ES-I3 (cell line): ENCODE results near the gene NAB1.

Experiments
- H3K36me3 ChIP-seq: 2 replicates; pipeline ENCODE4 v1.6.1; 2013; ENCODE audit warnings: mild to moderate bottlenecking, low read length, control low read depth, moderate library complexity; ENCODE audit not compliant: insufficient read depth
- H3K4me1 ChIP-seq: 2 replicates; pipeline ENCODE4 v1.6.1; 2013; ENCODE audit warnings: mild to moderate bottlenecking, control low read depth, low read length; ENCODE audit not compliant: insufficient read depth
- H3K9ac ChIP-seq: 2 replicates; pipeline ENCODE4 v1.6.1; 2013; ENCODE audit warnings: low read depth, mild to moderate bottlenecking, low read length, moderate library complexity
- H3K9me3 ChIP-seq: 2 replicates; pipeline ENCODE4 v1.6.1; 2013; ENCODE audit warnings: mild to moderate bottlenecking, low read length, moderate library complexity; ENCODE audit not compliant: control insufficient read depth, insufficient read depth

Gene NAB1

DNA sequence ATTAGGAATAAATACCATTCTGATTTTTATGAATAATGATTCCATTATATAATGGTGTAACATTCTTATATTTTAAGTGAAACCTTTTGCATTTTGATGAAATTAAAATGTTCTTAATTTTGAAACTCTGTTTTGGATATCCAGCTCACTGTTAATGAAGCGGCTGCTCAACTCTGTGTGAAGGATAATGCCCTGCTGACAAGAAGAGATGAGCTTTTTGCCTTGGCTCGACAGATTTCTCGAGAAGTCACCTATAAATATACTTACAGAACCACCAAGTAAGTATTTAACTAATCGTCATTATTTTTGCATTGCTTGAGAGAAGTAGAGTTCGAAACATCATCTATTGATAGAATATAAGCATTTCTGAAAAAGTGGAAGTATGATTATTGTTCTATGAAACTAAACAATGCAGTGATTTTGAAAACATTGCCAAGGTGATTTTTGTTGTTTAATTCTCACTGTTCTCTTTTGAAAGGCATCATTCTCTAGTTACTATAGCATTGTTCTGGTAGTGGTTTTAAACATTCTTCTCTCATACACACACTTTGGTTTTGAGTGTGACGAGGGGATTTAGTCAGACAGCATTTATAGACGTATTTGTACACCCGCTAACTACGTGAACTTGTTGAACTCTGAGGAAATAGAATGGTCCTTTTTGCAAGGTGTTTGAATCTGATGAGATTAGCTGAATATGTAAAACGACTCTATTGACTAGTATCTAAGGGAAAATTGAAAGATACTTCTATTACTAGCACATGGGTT is 21.5 kb downstream of the NAB1 start:
- peaks cover 2% of the 10 kb centered on the region; the same call in 1 of the 2 replicates for H3K4me1 ChIP-seq
- no peaks in the 10 kb centered on the region for H3K36me3 ChIP-seq
- no peaks in the 10 kb centered on the region for H3K9me3 ChIP-seq
- no peak overlapping the region for H3K9ac ChIP-seq

DNA sequence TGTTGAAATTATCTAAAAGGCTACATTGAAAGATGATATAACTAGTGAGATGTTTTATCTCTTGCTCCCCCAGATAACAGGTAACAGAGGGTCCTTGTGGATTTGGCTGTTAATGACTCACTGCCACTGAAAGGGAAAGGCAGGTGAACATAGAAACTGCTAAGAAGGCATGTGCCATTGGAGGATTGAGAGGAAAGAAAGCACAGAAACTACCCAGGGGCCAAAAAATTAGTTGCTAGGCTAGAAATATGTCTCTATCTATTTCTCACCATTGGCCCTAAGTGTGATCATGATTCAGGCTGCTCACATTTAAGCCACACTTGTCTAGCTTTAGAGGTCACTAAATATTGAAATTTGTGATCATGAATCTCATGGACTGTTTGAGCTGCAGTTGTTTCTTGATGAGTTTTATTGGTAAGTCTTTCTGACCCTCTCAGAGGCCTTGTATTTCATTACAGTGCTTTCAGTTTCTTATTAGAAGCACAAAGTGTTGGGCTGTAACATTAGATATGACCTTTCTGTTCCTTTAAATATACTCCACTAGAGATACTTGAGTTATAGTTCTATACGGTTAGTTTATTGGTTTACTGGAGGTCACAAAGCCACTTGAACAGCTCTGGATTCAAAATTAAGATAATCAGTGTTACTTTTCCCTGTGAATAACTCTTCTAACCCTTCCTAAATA is 26.2 kb downstream of the NAB1 start:
- Histone ChIP-seq H3K9ac (no peak overlapping the region), H3K4me1 (peaks cover 34% of the 10 kb centered on the region), H3K9me3 (no peaks in the 10 kb centered on the region), H3K36me3 (no peaks in the 10 kb centered on the region)

DNA sequence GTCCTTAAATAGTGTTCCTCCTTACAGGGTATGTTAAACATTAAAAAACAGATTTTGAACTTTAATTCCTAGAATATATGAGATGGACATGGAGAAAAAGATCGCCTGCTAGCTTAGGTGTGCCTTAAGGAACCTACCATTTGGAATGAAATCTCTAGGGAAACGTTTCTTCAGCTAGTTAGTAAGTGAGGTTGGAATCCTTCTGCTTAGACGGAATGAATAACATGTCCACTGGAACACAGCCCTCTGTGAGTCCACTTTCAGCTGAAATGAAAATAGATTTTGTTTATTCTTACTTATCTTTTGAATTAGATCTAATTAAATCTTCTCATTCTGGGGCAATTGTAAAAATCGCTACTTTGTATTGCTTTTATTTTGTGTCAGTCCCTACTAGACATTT is 28.4 kb downstream of the NAB1 start:
- Histone ChIP-seq H3K9me3 (no peaks in the 10 kb centered on the region), H3K36me3 (no peaks in the 10 kb centered on the region), H3K4me1 (peaks cover 47% of the 10 kb centered on the region), H3K9ac (no peak overlapping the region)

DNA sequence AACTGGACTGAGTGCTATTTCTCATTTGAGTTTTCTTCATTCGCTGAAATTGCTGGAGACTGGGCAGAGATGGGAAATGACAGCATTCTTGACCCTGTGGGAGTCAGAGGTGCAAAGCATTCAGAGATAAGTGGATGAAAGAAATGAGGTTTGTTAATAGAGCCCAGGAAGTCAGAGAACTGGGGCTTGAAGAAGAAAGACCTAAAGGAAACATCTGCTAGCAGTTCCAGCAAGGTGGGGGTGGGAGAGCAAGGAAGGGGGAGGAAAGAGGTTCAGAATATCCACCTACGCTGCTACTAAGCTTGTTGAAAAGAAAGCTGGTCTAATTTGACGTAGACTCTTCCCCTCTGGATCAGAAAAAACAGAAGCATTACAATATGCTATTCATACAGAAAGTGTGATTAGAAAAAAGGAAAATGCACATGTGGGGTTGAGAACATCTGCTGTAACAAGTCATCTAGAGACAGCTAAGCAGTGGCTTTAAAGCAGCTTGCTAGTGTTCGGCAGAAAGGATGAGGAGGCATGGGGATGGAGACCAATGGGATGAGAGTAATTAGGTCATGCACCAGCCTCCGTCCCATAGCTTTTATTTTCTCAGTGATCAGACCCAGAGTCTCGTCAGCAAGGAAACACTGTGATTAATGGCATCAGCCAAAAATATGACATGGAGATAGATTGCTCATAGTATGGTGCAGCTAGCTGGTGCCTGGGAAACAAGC is 29.7 kb downstream of the NAB1 start:
- H3K9me3 ChIP-seq, result no peaks in the 10 kb centered on the region
- no peak overlapping the region for H3K9ac ChIP-seq
- H3K4me1 ChIP-seq, result peaks cover 50% of the 10 kb centered on the region
- no peaks in the 10 kb centered on the region for H3K36me3 ChIP-seq

DNA sequence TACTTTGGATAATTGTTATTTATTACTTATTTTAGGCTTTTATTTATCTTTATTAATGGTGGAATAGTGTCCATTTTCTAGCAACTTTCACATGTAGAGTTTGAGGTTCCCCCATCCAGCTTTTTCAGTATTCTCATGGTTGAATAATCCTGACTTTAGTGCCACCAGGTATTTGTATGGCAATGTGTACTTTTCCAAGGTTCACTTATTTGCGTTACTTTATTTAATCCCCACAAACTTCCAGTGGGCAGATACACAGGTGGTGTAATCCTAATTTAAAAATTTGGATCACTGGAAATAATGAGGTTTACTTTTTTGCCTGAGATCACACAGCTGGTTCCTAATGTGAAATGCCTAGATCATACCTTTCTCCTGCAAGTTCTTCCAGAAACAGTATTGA is 30.5 kb downstream of the NAB1 start:
- Histone ChIP-seq H3K9me3 (no peaks in the 10 kb centered on the region), H3K4me1 (peaks cover 50% of the 10 kb centered on the region), H3K9ac (no peak overlapping the region), H3K36me3 (no peaks in the 10 kb centered on the region)

DNA sequence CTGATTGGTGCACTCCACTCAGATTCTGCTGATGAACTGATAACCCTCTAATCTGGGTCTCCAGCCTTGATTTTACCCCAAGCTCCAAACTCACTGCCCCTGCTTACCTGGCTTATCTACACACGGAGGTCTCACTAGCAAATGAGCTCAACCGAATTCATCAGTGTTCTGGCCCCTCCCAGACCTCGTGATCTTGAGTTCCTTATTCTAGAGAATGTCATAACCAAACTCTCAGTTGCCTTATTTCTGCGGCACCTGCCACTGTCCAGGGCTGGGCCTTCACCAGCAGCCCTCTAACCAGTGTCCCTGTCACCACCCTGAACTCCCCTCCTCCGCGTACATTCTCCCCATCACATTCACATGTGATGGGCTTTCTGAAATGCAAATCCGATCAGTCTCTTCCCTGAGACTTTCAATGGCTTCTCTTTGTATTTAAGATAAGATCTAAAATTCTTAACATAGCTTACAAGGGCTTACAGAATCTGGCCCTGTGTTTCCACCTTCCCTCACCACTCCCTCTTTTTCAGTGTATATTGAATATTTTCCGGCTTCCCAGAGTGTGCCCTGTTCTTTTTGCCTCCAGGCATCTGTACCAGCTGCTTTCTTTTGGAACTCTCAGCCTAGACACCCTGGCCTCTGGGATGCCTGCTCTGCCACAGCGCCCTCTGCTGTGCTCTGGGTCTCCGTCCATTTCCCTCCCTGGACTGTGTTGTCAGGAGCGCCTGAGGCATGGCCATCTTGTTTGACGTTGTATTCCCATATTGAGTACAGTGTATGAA is 31.1 kb downstream of the NAB1 start:
- Histone ChIP-seq H3K9me3 (no peaks in the 10 kb centered on the region), H3K36me3 (no peaks in the 10 kb centered on the region), H3K9ac (peak overlapping the region; percentile 17; the same call in 1 of the 2 replicates), H3K4me1 (peaks cover 52% of the 10 kb centered on the region)

DNA sequence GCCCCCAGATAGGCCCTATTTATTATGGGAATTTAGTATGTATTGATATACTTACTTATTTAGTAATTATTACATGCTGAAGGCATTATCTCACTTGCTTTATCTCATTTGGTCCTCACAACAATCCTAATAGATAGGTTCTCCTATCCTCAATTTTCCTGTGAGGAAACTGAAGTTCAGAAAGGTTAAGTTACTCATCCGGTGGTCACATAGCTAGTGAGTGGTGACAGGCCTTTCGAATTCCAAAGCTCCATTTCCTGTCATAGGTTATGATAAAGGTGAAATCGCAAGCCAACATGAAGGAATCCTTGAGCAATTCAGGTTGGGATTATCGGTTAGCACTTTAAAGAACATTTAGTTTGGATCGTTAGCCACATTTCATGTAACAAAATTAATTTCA is 33.3 kb downstream of the NAB1 start:
- peaks cover 46% of the 10 kb centered on the region for H3K4me1 ChIP-seq
- no peaks in the 10 kb centered on the region for H3K36me3 ChIP-seq
- H3K9ac ChIP-seq, result no peak overlapping the region
- no peaks in the 10 kb centered on the region for H3K9me3 ChIP-seq

DNA sequence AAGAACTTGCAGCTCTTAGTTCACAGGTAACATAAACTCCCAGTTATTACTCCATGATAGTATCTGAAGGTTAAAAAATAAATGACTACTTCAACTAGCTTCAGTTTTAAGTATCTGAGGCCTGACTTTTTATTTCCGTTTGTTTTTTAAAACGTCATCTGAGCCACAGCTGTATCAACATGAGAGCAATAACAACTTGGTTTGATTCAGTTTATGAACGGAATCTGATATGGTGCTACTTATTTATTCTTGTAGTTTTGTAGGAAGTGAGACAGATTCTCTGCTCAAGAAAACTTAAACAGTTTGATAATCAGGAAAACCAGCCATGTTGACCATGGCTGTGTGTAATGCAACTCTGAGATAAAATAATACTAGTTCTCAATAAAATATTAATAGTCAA is 34.9 kb downstream of the NAB1 start:
- Histone ChIP-seq H3K4me1 (peaks cover 35% of the 10 kb centered on the region), H3K36me3 (no peaks in the 10 kb centered on the region), H3K9ac (no peak overlapping the region), H3K9me3 (no peaks in the 10 kb centered on the region)

DNA sequence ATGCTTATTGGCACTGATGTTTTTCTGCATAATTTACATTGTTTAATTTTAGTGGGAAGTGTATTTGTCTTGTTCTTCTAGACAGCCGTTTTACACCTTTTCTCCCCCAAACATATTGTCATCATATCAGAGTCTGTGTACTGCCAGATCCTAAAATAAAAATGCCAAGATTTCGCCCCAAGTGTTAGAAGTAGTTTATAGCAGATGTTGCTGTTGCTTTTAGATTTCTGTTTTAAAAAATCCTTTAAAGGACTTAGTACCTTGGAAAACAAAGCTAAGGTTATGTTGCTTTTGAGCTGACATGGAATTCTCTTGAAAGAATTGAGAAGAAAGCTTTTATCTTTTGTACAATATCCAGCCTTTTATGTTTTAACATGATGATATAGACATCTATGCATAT is 36.0 kb downstream of the NAB1 start:
- H3K4me1 ChIP-seq, result peaks cover 25% of the 10 kb centered on the region
- H3K36me3 ChIP-seq, result no peaks in the 10 kb centered on the region
- H3K9me3 ChIP-seq, result no peaks in the 10 kb centered on the region
- no peak overlapping the region; the same call in 1 of the 2 replicates for H3K9ac ChIP-seq

DNA sequence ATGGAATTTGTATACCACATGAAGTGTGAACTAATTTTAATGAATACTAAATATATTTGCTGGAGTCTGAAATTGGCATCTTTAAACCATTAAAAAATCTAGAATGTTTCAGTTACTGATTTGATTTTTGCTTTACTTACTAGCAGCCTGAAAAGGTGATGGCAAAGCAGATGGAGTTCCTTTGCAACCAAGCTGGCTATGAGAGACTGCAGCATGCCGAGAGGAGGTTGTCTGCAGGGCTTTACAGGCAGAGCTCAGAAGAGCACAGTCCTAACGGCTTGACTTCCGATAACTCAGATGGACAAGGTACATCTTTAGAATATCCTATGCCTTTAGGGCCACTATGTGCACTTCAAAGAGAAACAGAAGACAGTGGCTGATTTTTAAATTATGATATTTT is 36.5 kb downstream of the NAB1 start:
- Histone ChIP-seq H3K36me3 (no peaks in the 10 kb centered on the region), H3K9ac (no peak overlapping the region), H3K4me1 (peaks cover 25% of the 10 kb centered on the region; the same call in 1 of the 2 replicates), H3K9me3 (no peaks in the 10 kb centered on the region)

DNA sequence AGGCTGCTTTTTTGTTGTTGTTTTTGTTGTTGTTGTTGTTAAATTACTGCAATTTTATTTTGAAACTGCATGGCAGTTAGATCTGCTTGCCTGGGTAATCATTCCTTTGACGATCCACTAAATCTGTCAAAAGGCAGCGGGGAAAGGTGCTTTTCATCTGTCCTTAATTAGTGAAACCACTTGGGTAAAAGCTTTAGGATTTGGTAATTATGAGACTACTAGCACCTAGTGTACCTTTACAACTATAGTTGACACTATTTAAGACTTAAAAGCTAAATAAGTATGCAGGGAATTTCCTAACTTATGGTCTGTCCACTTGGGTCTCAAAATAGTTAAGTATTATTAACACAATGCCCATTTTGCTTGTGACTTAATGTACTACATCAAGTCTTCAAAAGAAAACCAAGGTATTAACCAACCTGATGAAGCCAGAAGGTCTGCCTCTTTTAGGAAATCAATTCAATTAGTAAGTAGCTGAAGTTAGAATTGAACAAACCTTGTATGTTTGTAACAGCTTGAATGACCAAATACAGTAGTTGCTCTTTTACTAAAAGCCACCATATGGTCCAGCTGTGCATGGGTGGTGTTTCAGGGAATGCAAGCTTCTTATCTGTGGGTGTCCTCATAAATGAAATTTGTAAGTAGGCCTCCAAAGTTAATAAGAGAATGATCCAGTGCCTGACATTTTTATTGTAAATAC is 44.8 kb downstream of the NAB1 start:
- H3K4me1 ChIP-seq, result peaks cover 17% of the 10 kb centered on the region
- H3K36me3 ChIP-seq, result no peaks in the 10 kb centered on the region
- no peak overlapping the region for H3K9ac ChIP-seq
- no peaks in the 10 kb centered on the region for H3K9me3 ChIP-seq

DNA sequence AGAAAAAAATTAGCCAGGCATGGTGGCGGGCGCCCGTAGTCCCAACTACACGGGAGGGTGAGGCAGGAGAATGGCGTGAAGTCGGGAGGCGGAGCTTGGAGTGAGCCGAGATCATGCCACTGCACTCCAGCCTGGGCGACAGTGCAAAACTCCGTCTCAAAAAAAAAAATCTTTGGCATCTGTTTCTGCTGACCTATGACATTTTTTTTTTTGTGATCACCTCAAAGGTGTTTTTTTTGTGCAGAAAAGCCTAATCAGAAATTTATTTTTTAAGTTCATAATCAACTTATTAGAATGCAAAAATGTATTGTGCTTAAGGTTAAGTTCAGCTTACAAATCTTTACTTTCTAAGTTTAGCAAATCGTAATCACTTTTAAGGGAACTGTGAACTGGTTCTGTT is 45.6 kb downstream of the NAB1 start:
- H3K9me3 ChIP-seq, result no peaks in the 10 kb centered on the region
- H3K4me1 ChIP-seq, result peaks cover 21% of the 10 kb centered on the region
- no peak overlapping the region for H3K9ac ChIP-seq
- no peaks in the 10 kb centered on the region for H3K36me3 ChIP-seq

DNA sequence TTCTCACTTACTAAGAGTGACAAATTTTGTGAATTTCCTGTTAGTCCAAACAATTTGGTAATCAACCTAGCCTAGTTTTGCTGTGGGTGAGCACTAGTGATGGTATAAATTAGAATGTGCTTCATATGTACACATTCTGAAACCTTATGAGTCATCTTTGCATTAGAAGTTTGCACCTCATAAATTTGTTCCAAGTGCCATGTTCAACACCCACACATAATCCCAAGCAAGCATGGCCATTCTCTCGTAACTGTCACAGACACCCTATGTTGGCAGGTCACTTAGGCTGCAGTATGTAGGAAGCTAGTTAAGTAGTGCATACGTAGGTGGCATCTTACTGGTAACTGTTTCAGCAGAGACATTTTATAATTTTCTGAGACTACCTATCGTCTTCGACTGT is 46.9 kb downstream of the NAB1 start:
- Histone ChIP-seq H3K9me3 (no peaks in the 10 kb centered on the region), H3K36me3 (no peaks in the 10 kb centered on the region), H3K4me1 (peaks cover 25% of the 10 kb centered on the region), H3K9ac (no peak overlapping the region)
